ENCODE results near the gene WDHD1. TPM values are rescaled to one million over a fixed set of nuclear protein-coding genes. Genes with fewer than 3 reads are reported as not detected.
A peak's percentile ranks its signal among the peaks of the same experiment; 100 is the strongest.

WDHD1 gene
- total RNA-seq, 2 donors from 2014 or later, result 0.66 to 1.0 TPM

GRCh38 chr14:54933006-54933405 is 93.9 kb downstream of the WDHD1 start:
- Histone ChIP-seq H3K9me3 (no peaks in the 10 kb centered on the region), H3K4me1 (no peaks in the 10 kb centered on the region), H3K27me3 (no peaks in the 10 kb centered on the region), H3K4me3 (no peak overlapping the region), H3K27ac (no peak overlapping the region), H3K36me3 (replicated peaks in 1 of 2; ENCODE audit: insufficient read depth in 1 of 2, low read depth in 2 of 2) (no peaks in the 10 kb centered on the region)
- ATAC-seq (no peak), DNase-seq (no peak)
- no peak for TF ChIP-seq POLR2A (IDR thresholded peaks at IDR 0.05)
- TF ChIP-seq, protein P1, sequence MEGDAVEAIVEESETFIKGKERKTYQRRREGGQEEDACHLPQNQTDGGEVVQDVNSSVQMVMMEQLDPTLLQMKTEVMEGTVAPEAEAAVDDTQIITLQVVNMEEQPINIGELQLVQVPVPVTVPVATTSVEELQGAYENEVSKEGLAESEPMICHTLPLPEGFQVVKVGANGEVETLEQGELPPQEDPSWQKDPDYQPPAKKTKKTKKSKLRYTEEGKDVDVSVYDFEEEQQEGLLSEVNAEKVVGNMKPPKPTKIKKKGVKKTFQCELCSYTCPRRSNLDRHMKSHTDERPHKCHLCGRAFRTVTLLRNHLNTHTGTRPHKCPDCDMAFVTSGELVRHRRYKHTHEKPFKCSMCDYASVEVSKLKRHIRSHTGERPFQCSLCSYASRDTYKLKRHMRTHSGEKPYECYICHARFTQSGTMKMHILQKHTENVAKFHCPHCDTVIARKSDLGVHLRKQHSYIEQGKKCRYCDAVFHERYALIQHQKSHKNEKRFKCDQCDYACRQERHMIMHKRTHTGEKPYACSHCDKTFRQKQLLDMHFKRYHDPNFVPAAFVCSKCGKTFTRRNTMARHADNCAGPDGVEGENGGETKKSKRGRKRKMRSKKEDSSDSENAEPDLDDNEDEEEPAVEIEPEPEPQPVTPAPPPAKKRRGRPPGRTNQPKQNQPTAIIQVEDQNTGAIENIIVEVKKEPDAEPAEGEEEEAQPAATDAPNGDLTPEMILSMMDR (IDR thresholded peaks at IDR 0.05), result no peak
- intact Hi-C loops (cut with DNase I), result no loop called here
- 42 to 64% methylated on average over 1 of the region's 1 CpG for WGBS, 2 donors

DNA sequence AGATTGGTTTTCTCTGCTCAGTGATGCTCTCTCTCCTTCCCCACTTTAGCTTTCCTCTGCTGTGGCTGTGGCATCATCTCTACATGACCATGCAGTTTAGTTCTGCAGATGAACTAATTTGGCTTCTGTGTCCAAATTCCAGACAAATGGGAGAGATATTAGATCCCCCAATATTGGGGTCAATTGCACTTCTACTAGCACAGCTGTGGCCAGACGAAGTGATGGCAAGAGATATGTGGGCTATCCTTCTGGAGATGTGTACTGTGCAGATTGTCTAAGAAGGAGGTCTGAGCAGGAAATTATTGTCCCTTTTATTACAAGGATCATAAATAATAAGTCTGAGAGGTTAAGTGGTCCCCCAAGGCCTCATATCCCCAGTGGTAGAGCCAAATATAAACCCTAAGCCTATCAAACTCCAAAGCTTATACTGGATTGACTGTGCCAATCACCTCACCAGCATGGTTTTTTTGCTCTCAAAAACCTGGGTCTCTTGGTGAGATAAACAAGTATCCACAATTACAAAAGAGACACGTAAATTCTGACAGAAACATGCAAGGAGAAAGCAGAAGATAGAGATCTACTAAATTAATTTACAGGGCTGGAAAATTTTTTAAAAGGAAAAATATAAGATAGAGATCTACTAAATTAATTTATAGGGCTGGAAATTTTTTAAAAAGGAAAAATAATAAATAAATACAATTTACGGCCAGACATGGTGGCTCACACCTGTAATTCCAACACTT is 95.1 kb downstream of the WDHD1 start:
- 96 to 99% methylated on average over 3 of the region's 3 CpGs for WGBS, 2 donors
- intact Hi-C loops (cut with DNase I), result no loop called here
- TF ChIP-seq POLR2A (IDR thresholded peaks at IDR 0.05), result no peak
- TF ChIP-seq, protein P1 (IDR thresholded peaks at IDR 0.05), result no peak

GRCh38 chr14:54931101-54931500 is 95.8 kb downstream of the WDHD1 start:
- Histone ChIP-seq H3K9me3 (no peaks in the 10 kb centered on the region), H3K36me3 (replicated peaks in 1 of 2; ENCODE audit: insufficient read depth in 1 of 2, low read depth in 2 of 2) (no peaks in the 10 kb centered on the region), H3K27me3 (no peaks in the 10 kb centered on the region), H3K4me1 (no peaks in the 10 kb centered on the region), H3K4me3 (no peak overlapping the region), H3K27ac (no peak overlapping the region)
- TF ChIP-seq POLR2A (IDR thresholded peaks at IDR 0.05), result no peak
- 91 to 94% methylated on average over 1 of the region's 1 CpG for WGBS, 2 donors
- intact Hi-C loops (cut with DNase I), result no loop called here
- ATAC-seq (no peak), DNase-seq (no peak)

More for the DNA sequence above, 95.1 kb downstream of the WDHD1 start:
- Histone ChIP-seq H3K36me3 (replicated peaks in 1 of 2; ENCODE audit: insufficient read depth in 1 of 2, low read depth in 2 of 2) (no peaks in the 10 kb centered on the region), H3K4me1 (no peaks in the 10 kb centered on the region), H3K27me3 (no peaks in the 10 kb centered on the region), H3K4me3 (no peak overlapping the region), H3K27ac (no peak overlapping the region), H3K9me3 (no peaks in the 10 kb centered on the region)
- DNase-seq (no peak), ATAC-seq (no peak)

DNA sequence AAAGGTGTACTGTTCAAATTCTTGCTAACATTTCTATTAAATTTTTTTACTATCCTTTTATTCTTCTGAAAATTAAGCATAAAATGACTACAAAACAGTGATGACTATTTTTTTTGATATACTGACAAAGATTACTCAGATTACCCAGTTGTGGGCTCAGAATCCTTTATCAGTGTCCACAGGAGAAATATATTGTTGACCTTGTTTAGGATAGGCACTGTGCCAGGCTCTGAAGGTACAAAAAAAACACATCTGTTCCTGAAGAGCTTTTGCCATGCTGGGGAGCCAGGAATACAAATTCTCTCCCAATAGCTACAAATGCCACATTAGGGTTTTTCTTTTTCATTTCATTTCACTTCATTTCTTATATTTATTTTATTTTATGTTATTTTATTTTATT is 97.3 kb downstream of the WDHD1 start:
- no peak overlapping the region for H3K27ac ChIP-seq
- no peaks in the 10 kb centered on the region for H3K27me3 ChIP-seq
- no peaks in the 10 kb centered on the region for H3K9me3 ChIP-seq
- H3K4me3 ChIP-seq, result no peak overlapping the region
- ATAC-seq (no peak), DNase-seq (peak in 2 of 4 donors; percentile 12 to 23)
- H3K36me3 ChIP-seq (replicated peaks in 1 of 2; ENCODE audit: insufficient read depth in 1 of 2, low read depth in 2 of 2), result no peaks in the 10 kb centered on the region
- TF ChIP-seq, protein P1 (IDR thresholded peaks at IDR 0.05), result no peak
- TF ChIP-seq POLR2A (IDR thresholded peaks at IDR 0.05), result no peak
- intact Hi-C loops (cut with DNase I), result no loop called here
- H3K4me1 ChIP-seq, result no peaks in the 10 kb centered on the region

DNA sequence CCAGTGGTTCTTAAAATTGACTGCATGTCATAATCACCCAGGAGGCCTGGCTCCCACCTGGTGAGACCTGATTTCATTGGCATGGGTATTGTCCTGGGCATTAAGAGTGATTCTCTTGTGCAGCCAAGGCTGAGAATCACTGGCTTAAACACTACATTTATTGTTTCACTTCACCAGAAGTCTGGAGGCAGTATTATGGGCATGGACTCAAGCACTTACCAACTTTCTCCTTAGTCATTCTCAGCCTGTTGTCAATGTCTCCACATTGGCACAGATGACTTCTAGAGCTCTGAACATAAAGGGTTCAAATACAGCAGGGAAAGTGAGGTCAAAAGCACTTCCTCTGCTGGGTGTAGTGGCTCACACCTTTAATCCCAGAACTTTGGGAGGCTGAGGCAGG is 98.7 kb downstream of the WDHD1 start:
- H3K27ac ChIP-seq, result no peak overlapping the region
- ATAC-seq (no peak), DNase-seq (no peak)
- intact Hi-C loops (cut with DNase I), result no loop called here
- TF ChIP-seq POLR2A (IDR thresholded peaks at IDR 0.05), result no peak
- TF ChIP-seq, protein P1 (IDR thresholded peaks at IDR 0.05), result no peak
- H3K4me3 ChIP-seq, result no peak overlapping the region
- no peaks in the 10 kb centered on the region for H3K36me3 ChIP-seq (replicated peaks in 1 of 2; ENCODE audit: insufficient read depth in 1 of 2, low read depth in 2 of 2)
- H3K9me3 ChIP-seq, result no peaks in the 10 kb centered on the region
- H3K4me1 ChIP-seq, result no peaks in the 10 kb centered on the region
- H3K27me3 ChIP-seq, result no peaks in the 10 kb centered on the region
